ENCODE results near the gene GRID1. TPM values are rescaled to one million over a fixed set of nuclear protein-coding genes. Genes with fewer than 3 reads are reported as not detected.

GRID1 gene
- total RNA-seq, 2 donors from 2014 or later = 0.31 to 1.0 TPM

- DNase-seq = no peak
- ATAC-seq = no peak
- intact Hi-C loops (cut with DNase I, micrococcal nuclease) = no loop called here
These were observed 301.5 kb downstream of the GRID1 start for GRCh38 chr10:86064931-86065662.

- no peak for DNase-seq
- intact Hi-C loops (cut with DNase I, micrococcal nuclease) = no loop called here
- ATAC-seq = no peak
These were observed 302.4 kb downstream of the GRID1 start for GRCh38 chr10:86064219-86064618.

- intact Hi-C loops (cut with DNase I, micrococcal nuclease) = no loop called here
- no peak for ATAC-seq
- DNase-seq = no peak
These were observed 303.3 kb downstream of the GRID1 start for GRCh38 chr10:86063341-86063740.

GRCh38 chr10:86062647-86063145 lies 303.9 kb downstream of the GRID1 start:
- DNase-seq (no peak), ATAC-seq (no peak)
- intact Hi-C loops (cut with DNase I, micrococcal nuclease) = no loop called here

GRCh38 chr10:86062198-86062550 lies 304.4 kb downstream of the GRID1 start:
- intact Hi-C loops (cut with DNase I, micrococcal nuclease) = no loop called here
- ATAC-seq (no peak), DNase-seq (no peak)

- no peak for DNase-seq
- no peak for ATAC-seq
- intact Hi-C loops (cut with DNase I, micrococcal nuclease) = no loop called here
These were observed 305.1 kb downstream of the GRID1 start for GRCh38 chr10:86061278-86062197.

- DNase-seq (no peak), ATAC-seq (no peak)
- intact Hi-C loops (cut with DNase I, micrococcal nuclease) = no loop called here
These were observed 306.0 kb downstream of the GRID1 start for GRCh38 chr10:86060386-86061277.

- ATAC-seq (no peak), DNase-seq (no peak)
- intact Hi-C loops (cut with DNase I, micrococcal nuclease) = no loop called here
These were observed 306.7 kb downstream of the GRID1 start for GRCh38 chr10:86059892-86060291.

GRCh38 chr10:86058964-86059363 lies 307.6 kb downstream of the GRID1 start:
- intact Hi-C loops (cut with DNase I, micrococcal nuclease) = no loop called here
- ATAC-seq (no peak), DNase-seq (no peak)

- intact Hi-C loops (cut with DNase I, micrococcal nuclease) = no loop called here
These were observed 308.9 kb downstream of the GRID1 start for GRCh38 chr10:86057708-86058107.

GRCh38 chr10:86056672-86057071 lies 309.9 kb downstream of the GRID1 start:
- intact Hi-C loops (cut with DNase I, micrococcal nuclease) = no loop called here
- ATAC-seq (no peak), DNase-seq (no peak)

More at GRCh38 chr10:86057708-86058107, 308.9 kb downstream of the GRID1 start:
- DNase-seq = no peak
- no peak for ATAC-seq

- DNase-seq (no peak), ATAC-seq (no peak)
- intact Hi-C loops (cut with DNase I, micrococcal nuclease) = no loop called here
These were observed 310.7 kb downstream of the GRID1 start for GRCh38 chr10:86055928-86056327.

GRCh38 chr10:86053675-86054074 lies 312.9 kb downstream of the GRID1 start:
- DNase-seq = no peak
- intact Hi-C loops (cut with DNase I, micrococcal nuclease) = no loop called here

GRCh38 chr10:86051586-86051985 lies 315.0 kb downstream of the GRID1 start:
- DNase-seq (no peak), ATAC-seq (no peak)
- intact Hi-C loops (cut with DNase I, micrococcal nuclease) = no loop called here

More at GRCh38 chr10:86053675-86054074, 312.9 kb downstream of the GRID1 start:
- no peak for ATAC-seq

- no peak for DNase-seq
- no peak for ATAC-seq
- intact Hi-C loops (cut with DNase I, micrococcal nuclease) = no loop called here
These were observed 317.2 kb downstream of the GRID1 start for GRCh38 chr10:86049442-86049841.

GRCh38 chr10:86048973-86049372 lies 317.6 kb downstream of the GRID1 start:
- ATAC-seq (no peak), DNase-seq (no peak)
- intact Hi-C loops (cut with DNase I, micrococcal nuclease) = no loop called here

- intact Hi-C loops (cut with DNase I, micrococcal nuclease) = no loop called here
- ATAC-seq = no peak
- no peak for DNase-seq
These were observed 318.0 kb downstream of the GRID1 start for GRCh38 chr10:86048571-86048970.

- ATAC-seq = no peak
- intact Hi-C loops (cut with DNase I, micrococcal nuclease) = no loop called here
- no peak for DNase-seq
These were observed 319.0 kb downstream of the GRID1 start for GRCh38 chr10:86047588-86047987.

- DNase-seq = no peak
- ATAC-seq = no peak
- intact Hi-C loops (cut with DNase I, micrococcal nuclease) = no loop called here
These were observed 319.6 kb downstream of the GRID1 start for GRCh38 chr10:86046845-86047460.
